ENCODE results near the gene TMEM167B.

DNA sequence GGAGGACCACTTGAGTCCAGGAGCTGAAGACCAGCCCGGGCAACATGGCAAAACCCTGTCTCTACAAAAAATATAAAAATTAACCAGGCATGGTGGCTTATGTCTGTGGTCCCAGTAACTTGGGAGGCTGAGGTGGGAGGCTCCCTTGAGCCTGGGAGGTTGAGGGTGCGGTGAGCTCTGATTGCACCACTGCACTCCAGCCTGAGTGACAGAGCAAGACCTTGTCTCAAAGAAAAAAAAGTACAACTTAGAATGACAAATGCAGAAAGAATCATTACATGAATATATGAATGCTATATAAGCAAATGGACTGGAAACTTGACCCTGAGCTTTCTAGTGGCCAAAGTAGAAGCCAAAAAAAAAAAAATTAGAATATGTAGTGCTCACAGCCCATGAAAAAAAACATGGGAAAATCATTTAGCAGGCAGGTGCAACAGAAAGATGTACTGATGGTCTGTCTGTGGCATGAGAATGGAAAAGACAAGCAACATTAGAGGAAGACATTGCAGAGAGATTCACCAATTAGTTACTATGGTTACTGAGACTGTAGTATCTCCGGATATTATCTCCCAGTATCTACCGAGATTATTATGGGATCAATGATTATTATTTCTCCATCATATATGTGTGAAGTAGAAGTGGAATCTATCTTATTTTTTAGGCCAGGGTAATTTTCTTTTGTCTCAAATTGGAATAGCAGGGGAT lies 42.6 kb downstream of the TMEM167B start:
- no peak for TF ChIP-seq POLR2A (IDR thresholded peaks at IDR 0.05)
- TF ChIP-seq CTCF (IDR thresholded peaks at IDR 0.05 in 4 of 5, conservative IDR thresholded peaks at IDR 0.05 in 1 of 5): no peak
